ENCODE data around the gene AAMDC. TPM values are rescaled to one million over a fixed set of nuclear protein-coding genes. Genes with fewer than 3 reads are reported as not detected.
"Not testable (repeated sequence)": the region's sequence is repeated elsewhere in the genome, so short reads cannot be mapped to it uniquely, and the experiment has no call there.

AAMDC gene
- total and polyA plus RNA-seq, 5 experiments from 2014 or later, result 5.2 to 31.5 (median 18.3) TPM

- ATAC-seq, H3K27me3 Mint-ChIP-seq, H3K27ac Mint-ChIP-seq, H3K36me3 Mint-ChIP-seq, DNase-seq, H3K9me3 Mint-ChIP-seq: not testable (repeated sequence)
- H3K4me1 Mint-ChIP-seq, result peaks cover 14 to 35% (median 28%) of the 10 kb centered on the region in 4 donors
- H3K4me3 Mint-ChIP-seq, result peak overlapping the region in 2 of 10 donors; percentile 6 to 100
- POLR2A ChIA-PET, result interaction anchor here (1.2 kb wide), 1 partner anchor 173 kb away, joined by 3 read pairs; no protein-coding TSS in a partner anchor
Observed at GRCh38 chr11:77822126-77822525, 1.2 kb downstream of the AAMDC start.

- Mint-ChIP-seq H3K36me3 (peaks cover 0 to 2% (median 0%) of the 10 kb centered on the region in 3 donors), H3K4me1 (peaks cover 12 to 21% (median 14%) of the 10 kb centered on the region in 4 donors), H3K27ac (no peak overlapping the region), H3K4me3 (no peak overlapping the region), H3K27me3 (no peaks in the 10 kb centered on the region), H3K9me3 (no peaks in the 10 kb centered on the region)
- no peak for ATAC-seq
- POLR2A ChIA-PET, result no interaction called here
- DNase-seq, result no peak
Observed at GRCh38 chr11:77823775-77824174, 2.8 kb downstream of the AAMDC start.

GRCh38 chr11:77828926-77829325 is 8.0 kb downstream of the AAMDC start:
- H3K27ac Mint-ChIP-seq, result no peak overlapping the region
- H3K27me3 Mint-ChIP-seq, result no peaks in the 10 kb centered on the region
- DNase-seq, result no peak
- POLR2A ChIA-PET, result no interaction called here
- no peak for ATAC-seq
- H3K9me3 Mint-ChIP-seq, result peaks cover 0 to 4% (median 0%) of the 10 kb centered on the region in 9 donors
- peaks cover 1 to 7% (median 4%) of the 10 kb centered on the region in 4 donors for H3K4me1 Mint-ChIP-seq
- peaks cover 0 to 5% (median 0%) of the 10 kb centered on the region in 3 donors for H3K36me3 Mint-ChIP-seq
- H3K4me3 Mint-ChIP-seq, result no peak overlapping the region

- Mint-ChIP-seq H3K9me3 (peaks cover 0 to 4% (median 0%) of the 10 kb centered on the region in 9 donors), H3K27ac (no peak overlapping the region), H3K36me3 (peaks cover 0 to 5% (median 0%) of the 10 kb centered on the region in 3 donors), H3K4me1 (peaks cover 1 to 7% (median 4%) of the 10 kb centered on the region in 4 donors), H3K27me3 (no peaks in the 10 kb centered on the region), H3K4me3 (no peak overlapping the region)
- ATAC-seq (no peak), DNase-seq (no peak)
- POLR2A ChIA-PET, result interaction anchor here (0.7 kb wide), 1 partner anchor 14 kb away, joined by 3 read pairs; the partner anchor contains the start of gene RSF1
Observed at GRCh38 chr11:77833302-77833701, 12.4 kb downstream of the AAMDC start.

DNA sequence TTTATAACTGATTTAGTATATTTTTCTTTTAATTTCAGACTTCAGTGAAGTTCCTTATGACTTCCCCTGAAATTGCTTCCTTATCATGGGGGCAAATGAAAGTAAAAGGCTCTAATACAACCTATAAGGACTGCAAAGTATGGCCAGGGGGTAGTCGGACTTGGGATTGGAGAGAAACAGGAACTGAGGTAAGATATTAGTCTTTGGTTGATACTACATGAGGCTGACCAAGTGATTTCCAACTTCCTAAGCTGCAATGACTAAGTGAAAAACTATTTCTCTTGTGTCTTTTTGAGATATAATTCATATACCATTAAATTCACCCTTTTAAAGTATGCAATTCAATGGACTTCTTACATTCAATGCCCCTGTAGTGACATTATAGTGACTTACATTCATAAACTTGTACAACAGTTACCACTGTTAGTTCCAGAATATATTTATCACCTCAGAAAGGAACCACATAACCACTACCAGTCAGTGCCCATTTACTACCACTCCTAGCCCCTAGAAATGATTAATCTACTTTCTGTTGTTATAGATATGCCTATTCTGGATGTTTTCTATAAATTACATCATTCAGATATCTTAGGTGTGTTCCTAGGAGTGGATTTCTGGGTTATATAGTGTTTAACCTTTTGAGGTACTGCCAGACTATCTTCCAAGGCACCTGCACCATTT is 21.6 kb downstream of the AAMDC start:
- ATAC-seq (no peak), DNase-seq (no peak)
- POLR2A ChIA-PET, result no interaction called here
- Mint-ChIP-seq H3K4me3 (no peak overlapping the region), H3K4me1 (no peaks in the 10 kb centered on the region), H3K36me3 (peaks cover 32 to 57% (median 50%) of the 10 kb centered on the region in 3 donors), H3K9me3 (peaks cover 9 to 31% (median 21%) of the 10 kb centered on the region in 9 donors), H3K27ac (no peak overlapping the region), H3K27me3 (no peaks in the 10 kb centered on the region)

DNA sequence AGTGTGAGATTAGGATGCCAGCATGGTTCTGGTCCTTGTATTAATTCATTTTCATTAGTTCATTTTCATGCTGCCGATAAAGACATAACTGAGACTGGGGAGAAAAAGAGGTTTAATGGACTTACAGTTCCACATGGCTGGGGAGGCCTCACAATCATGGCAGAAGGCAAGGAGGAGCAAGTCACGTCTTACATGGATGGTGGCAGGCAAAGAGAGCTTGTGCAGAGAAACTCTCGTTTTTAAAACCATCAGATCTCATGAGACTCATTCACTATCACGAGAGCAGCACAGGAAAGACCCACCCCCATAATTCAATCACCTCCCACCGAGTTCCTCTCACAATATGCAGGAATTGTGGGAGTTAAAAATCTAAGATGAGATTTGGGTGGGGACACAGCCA is 22.8 kb downstream of the AAMDC start:
- POLR2A ChIA-PET, result not testable (repeated sequence)

GRCh38 chr11:77851503-77851902 is 30.6 kb downstream of the AAMDC start:
- H3K4me3 Mint-ChIP-seq, result no peak overlapping the region
- DNase-seq, result no peak
- POLR2A ChIA-PET, result no interaction called here
- no peak for ATAC-seq
- no peaks in the 10 kb centered on the region for H3K4me1 Mint-ChIP-seq
- peaks cover 0 to 27% (median 8%) of the 10 kb centered on the region in 9 donors for H3K9me3 Mint-ChIP-seq
- H3K27me3 Mint-ChIP-seq, result no peaks in the 10 kb centered on the region
- H3K36me3 Mint-ChIP-seq, result peaks cover 17 to 68% (median 64%) of the 10 kb centered on the region in 3 donors
- no peak overlapping the region for H3K27ac Mint-ChIP-seq

More for the DNA sequence above, 22.8 kb downstream of the AAMDC start:
- not testable (repeated sequence) for H3K27me3 Mint-ChIP-seq, ATAC-seq, H3K4me3 Mint-ChIP-seq, H3K27ac Mint-ChIP-seq, DNase-seq, H3K4me1 Mint-ChIP-seq
- H3K36me3 Mint-ChIP-seq, result peaks cover 32 to 64% (median 61%) of the 10 kb centered on the region in 3 donors
- peaks cover 9 to 31% (median 21%) of the 10 kb centered on the region in 9 donors for H3K9me3 Mint-ChIP-seq

- Mint-ChIP-seq H3K4me1 (peaks cover 0 to 2% (median 0%) of the 10 kb centered on the region in 4 donors), H3K27me3 (no peaks in the 10 kb centered on the region), H3K27ac (no peak overlapping the region), H3K9me3 (peaks cover 0 to 29% (median 12%) of the 10 kb centered on the region in 9 donors), H3K4me3 (no peak overlapping the region), H3K36me3 (peaks cover 18 to 53% (median 46%) of the 10 kb centered on the region in 3 donors)
- ATAC-seq (no peak), DNase-seq (no peak)
- POLR2A ChIA-PET, result no interaction called here
Observed at GRCh38 chr11:77854838-77855237, 33.9 kb downstream of the AAMDC start.

DNA sequence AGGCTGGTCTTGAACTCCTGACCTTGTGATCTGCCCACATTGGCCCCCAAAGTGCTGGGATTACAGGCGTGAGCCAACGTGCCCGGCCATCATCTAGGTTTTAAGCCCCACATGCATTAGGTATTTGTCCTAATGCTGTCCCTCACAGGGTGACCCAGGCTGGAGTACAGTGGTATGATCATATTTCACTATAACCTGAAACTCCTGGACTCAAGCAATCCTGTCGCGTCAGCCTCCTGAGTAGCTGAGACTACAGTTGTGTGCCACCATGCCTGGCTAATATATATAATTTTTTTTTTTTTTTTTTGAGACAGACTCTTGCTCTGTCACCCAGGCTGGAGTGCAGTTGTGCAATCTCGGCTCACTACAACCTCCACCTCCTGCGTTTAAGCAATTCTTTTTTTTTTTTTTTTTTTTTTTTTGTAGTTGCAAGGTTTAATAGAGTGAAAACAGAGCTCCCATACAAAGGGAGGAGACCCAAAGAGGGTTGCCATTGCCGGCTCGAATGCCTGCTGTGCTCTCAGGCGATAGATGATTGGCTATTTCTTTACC is 37.0 kb downstream of the AAMDC start:
- DNase-seq, H3K27me3 Mint-ChIP-seq, POLR2A ChIA-PET, H3K4me1 Mint-ChIP-seq, H3K27ac Mint-ChIP-seq, ATAC-seq, H3K4me3 Mint-ChIP-seq: not testable (repeated sequence)
- Mint-ChIP-seq H3K36me3 (peaks cover 18 to 44% (median 34%) of the 10 kb centered on the region in 3 donors), H3K9me3 (peaks cover 0 to 29% (median 11%) of the 10 kb centered on the region in 9 donors)

DNA sequence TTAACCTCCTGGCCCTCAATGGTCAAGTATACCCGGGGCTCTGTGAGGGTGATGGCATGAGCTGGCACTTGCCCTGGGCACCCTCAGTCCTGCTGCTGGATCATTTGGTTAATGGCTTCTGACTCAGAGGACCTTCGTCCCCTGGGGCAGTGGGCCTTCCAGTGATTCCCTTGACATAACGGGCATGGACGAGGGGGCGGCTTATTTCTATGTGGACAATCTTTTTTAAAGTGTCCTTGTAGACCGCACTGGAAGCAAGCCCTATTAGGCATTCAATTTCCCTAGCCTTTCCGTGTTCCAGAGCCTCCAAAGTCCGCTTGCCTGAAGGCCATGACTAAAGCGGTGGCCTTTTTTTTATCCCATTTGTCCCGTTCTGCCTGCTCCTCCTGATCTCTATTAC is 40.5 kb downstream of the AAMDC start:
- H3K4me3 Mint-ChIP-seq, H3K27me3 Mint-ChIP-seq, H3K27ac Mint-ChIP-seq, DNase-seq, H3K4me1 Mint-ChIP-seq, POLR2A ChIA-PET, H3K9me3 Mint-ChIP-seq, ATAC-seq: not testable (repeated sequence)
- H3K36me3 Mint-ChIP-seq, result peaks cover 6 to 13% (median 9%) of the 10 kb centered on the region in 3 donors

DNA sequence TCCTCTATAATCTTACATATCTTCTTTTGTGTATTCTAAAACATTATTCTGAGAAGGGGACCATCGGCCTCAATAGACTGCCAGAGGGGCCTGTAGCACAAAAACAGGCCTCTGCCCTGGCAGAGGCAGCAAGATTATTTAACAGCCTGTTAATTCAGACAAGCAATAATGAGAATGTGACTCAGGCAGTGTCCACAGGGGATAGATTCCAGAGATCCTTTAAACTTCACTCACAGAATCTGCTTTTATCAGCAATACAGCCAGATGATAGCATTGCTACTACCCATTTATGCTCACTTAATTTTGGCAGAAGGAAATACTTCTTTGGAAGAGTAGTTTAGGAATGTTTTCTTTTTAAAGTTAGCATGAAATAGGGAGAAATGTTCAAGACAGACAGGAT is 44.9 kb downstream of the AAMDC start:
- Mint-ChIP-seq H3K4me3 (no peak overlapping the region), H3K9me3 (no peaks in the 10 kb centered on the region), H3K4me1 (no peaks in the 10 kb centered on the region), H3K27ac (peak overlapping the region in 2 of 10 donors; percentile 29 to 61), H3K36me3 (peaks cover 0 to 24% (median 18%) of the 10 kb centered on the region in 3 donors), H3K27me3 (no peaks in the 10 kb centered on the region)
- POLR2A ChIA-PET, result no interaction called here
- ATAC-seq (no peak), DNase-seq (no peak)

- H3K27me3 Mint-ChIP-seq, result no peaks in the 10 kb centered on the region
- H3K9me3 Mint-ChIP-seq, result no peaks in the 10 kb centered on the region
- DNase-seq (no peak), ATAC-seq (no peak)
- H3K27ac Mint-ChIP-seq, result peak overlapping the region in 1 of 10 donors; percentile 29
- H3K36me3 Mint-ChIP-seq, result peaks cover 0 to 26% (median 18%) of the 10 kb centered on the region in 3 donors
- H3K4me1 Mint-ChIP-seq, result no peaks in the 10 kb centered on the region
- POLR2A ChIA-PET, result no interaction called here
- H3K4me3 Mint-ChIP-seq, result no peak overlapping the region
Observed at GRCh38 chr11:77866336-77866735, 45.4 kb downstream of the AAMDC start.

- Mint-ChIP-seq H3K4me1 (no peaks in the 10 kb centered on the region), H3K9me3 (no peaks in the 10 kb centered on the region), H3K27me3 (no peaks in the 10 kb centered on the region), H3K36me3 (peaks cover 0 to 37% (median 22%) of the 10 kb centered on the region in 3 donors), H3K4me3 (no peak overlapping the region), H3K27ac (no peak overlapping the region)
- POLR2A ChIA-PET, result no interaction called here
- ATAC-seq (no peak), DNase-seq (no peak)
Observed at GRCh38 chr11:77868744-77869143, 47.8 kb downstream of the AAMDC start.

All from naive thymus-derived CD8-positive, alpha-beta T cell (primary cell).